Prostate gland (tissue), 2 donors: ENCODE measurements around the gene EEF1AKMT2. TPM values are rescaled to one million over a fixed set of nuclear protein-coding genes. Genes with fewer than 3 reads are reported as not detected.

Experiments used
- DNase-seq: peaks from one replicate; pipeline ENCODE4 v3.0.0-alpha.2; 2019; ENCODE audit warnings: low spot score
- H3K27ac ChIP-seq, 2 donors: fragments of 200-600 bp; sonication (generic); 2 replicates each; pipeline ENCODE4 v1.5.1; 2017 to 2019
- H3K27me3 ChIP-seq: fragments of 200-600 bp; sonication (generic); replicated peaks from 2 replicates; pipeline ENCODE4 v1.5.1; 2019; ENCODE audit not compliant: insufficient read depth
- H3K36me3 ChIP-seq, 2 donors: fragments of 200-600 bp; sonication (generic); 1 replicate in 1 of 2; 2 replicates in 1 of 2; pipeline versions ENCODE4 v1.5.1 to v1.8.1; 2017 to 2019
- H3K4me1 ChIP-seq: fragments of 200-600 bp; sonication (generic); replicated peaks from 2 replicates; pipeline ENCODE4 v1.5.1; 2019
- H3K4me3 ChIP-seq, 2 donors: fragments of 200-600 bp; sonication (generic); 2 replicates each; pipeline ENCODE4 v1.5.1; 2017 to 2019
- H3K9me3 ChIP-seq: fragments of 200-600 bp; sonication (generic); 2 replicates; pipeline ENCODE4 v1.5.1; 2017
- CTCF ChIP-seq, 4 experiments: fragments of 200-600 bp in 2 of 4; fragments of 450-650 bp in 2 of 4; sonication (generic) in 2 of 4; IDR thresholded peaks; 1 replicate in 3 of 4; 2 replicates in 1 of 4; pipeline ENCODE4 v1.5.1; 2016 to 2019; ENCODE audit warnings: antibody characterized with exemption in 4 of 4, mild to moderate bottlenecking in 2 of 4, moderate library complexity in 2 of 4
- POLR2A ChIP-seq: fragments of 450-650 bp; IDR thresholded peaks from one replicate; pipeline ENCODE4 v1.6.1; 2016; ENCODE audit warnings: antibody characterized with exemption, mild to moderate bottlenecking
- POLR2AphosphoS5 ChIP-seq: sonication (generic); formaldehyde crosslinking; IDR thresholded peaks from one replicate; pipeline ENCODE4 v1.6.1; 2017; ENCODE audit warnings: antibody characterized with exemption
- WGBS: methylation state at CpG from one replicate; pipeline ENCODE4 v1.1.5; 2018; 5-methylcytosine and 5-hydroxymethylcytosine counted together
- intact Hi-C: fragments of 100-400 bp; cut with DNase I; formaldehyde crosslinking; loops from one replicate; pipeline ENCODE4 v1.14.2; 2022
- small RNA-seq, 2 donors: library from RNA; depleted of rRNA; stranded (forward); fragments of <200 nt; gene quantifications; one replicate each; pipeline ENCODE3, GENCODE V24; 2016
- total RNA-seq, 2 donors: library from RNA; depleted of rRNA; stranded (reverse); fragments of >200 nt; gene quantifications; one replicate each; pipeline ENCODE4 v1.1.0, GENCODE V29; 2016

Gene EEF1AKMT2
- total RNA-seq, 2 donors from 2014 or later = 15.7 to 20.5 TPM

DNA sequence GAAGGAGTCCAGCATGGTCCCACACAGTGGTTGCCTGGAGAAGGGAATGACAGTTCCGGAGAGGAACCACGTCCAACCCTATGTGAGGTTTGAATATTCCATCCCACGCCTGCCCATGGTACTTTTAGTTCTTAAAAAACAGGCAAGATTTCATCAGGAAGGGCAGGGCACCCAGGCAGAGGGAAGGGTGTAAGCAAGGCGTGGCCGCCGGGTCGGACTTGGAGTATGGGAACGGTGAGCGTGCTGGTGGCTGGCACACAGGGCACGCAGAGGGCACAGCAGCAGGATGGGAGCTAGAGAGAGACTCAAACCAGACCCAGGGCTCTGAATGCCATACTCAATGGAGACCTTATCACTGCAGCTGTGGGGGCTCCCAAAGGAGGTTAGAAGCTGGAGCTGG lies 81.8 kb downstream of the EEF1AKMT2 start:
- 61% methylated on average over 10 of the region's 10 CpGs for WGBS
- no peaks in the 10 kb centered on the region for H3K27me3 ChIP-seq
- no peak for TF ChIP-seq POLR2AphosphoS5
- TF ChIP-seq POLR2A = peak; percentile 41
- TF ChIP-seq CTCF (IDR thresholded peaks at IDR 0.05) = no peak
- H3K27ac ChIP-seq = peak overlapping the region in 1 of 2 donors; percentile 22
- no peaks in the 10 kb centered on the region for H3K36me3 ChIP-seq
- no peaks in the 10 kb centered on the region for H3K9me3 ChIP-seq
- DNase-seq = no peak
- H3K4me1 ChIP-seq = peaks cover 23% of the 10 kb centered on the region
- intact Hi-C loops = no loop called here
- H3K4me3 ChIP-seq = no peak overlapping the region

- intact Hi-C loops = no loop called here
- Histone ChIP-seq H3K9me3 (no peaks in the 10 kb centered on the region), H3K4me1 (peaks cover 23% of the 10 kb centered on the region), H3K4me3 (no peak overlapping the region), H3K36me3 (no peaks in the 10 kb centered on the region), H3K27ac (peak overlapping the region; percentile 12 to 43), H3K27me3 (no peaks in the 10 kb centered on the region)
- TF ChIP-seq POLR2AphosphoS5 (no peak), POLR2A (no peak), CTCF (IDR thresholded peaks at IDR 0.05) (no peak)
- 64% methylated on average over 10 of the region's 11 CpGs for WGBS
- DNase-seq = no peak
Observed at GRCh38 chr10:124708922-124709520, 82.7 kb downstream of the EEF1AKMT2 start.

DNA sequence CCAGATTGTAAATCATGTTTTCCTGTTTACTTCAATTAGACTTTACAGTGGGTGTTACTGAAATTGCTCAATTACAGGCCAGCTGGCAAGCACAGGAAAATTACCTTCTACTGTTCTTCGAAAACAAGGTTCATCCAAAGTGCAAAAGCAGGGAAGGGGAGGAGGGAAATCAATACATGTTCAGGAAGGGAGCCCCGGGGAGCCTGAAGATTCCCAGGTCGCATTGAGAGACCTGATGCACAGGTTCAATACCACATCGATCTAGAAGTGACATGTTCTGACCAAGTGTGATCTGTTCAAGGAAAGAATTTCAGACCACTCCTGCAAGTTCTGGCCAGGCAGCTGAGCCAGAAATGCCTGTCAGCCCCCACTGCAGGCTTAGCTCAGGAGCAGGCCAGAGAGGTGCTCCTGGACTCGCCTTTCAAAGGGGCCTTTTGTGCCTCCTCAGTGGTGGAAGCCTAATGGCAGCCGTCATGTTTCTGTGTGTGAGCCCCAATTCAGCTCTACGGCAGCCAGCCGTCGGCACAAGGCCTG lies 83.4 kb downstream of the EEF1AKMT2 start:
- peak overlapping the region; percentile 12 to 43 for H3K27ac ChIP-seq
- intact Hi-C loops = no loop called here
- 22% methylated on average over 9 of the region's 9 CpGs for WGBS
- H3K27me3 ChIP-seq = no peaks in the 10 kb centered on the region
- H3K36me3 ChIP-seq = no peaks in the 10 kb centered on the region
- DNase-seq = no peak
- H3K4me1 ChIP-seq = peaks cover 23% of the 10 kb centered on the region
- H3K4me3 ChIP-seq = no peak overlapping the region
- H3K9me3 ChIP-seq = no peaks in the 10 kb centered on the region
- TF ChIP-seq POLR2AphosphoS5 = peak; percentile 15
- no peak for TF ChIP-seq CTCF (IDR thresholded peaks at IDR 0.05)

Small RNA genes lying within 50 kb of the gene (small RNA-seq; reads per million reads assigned to genes)
- 0 reads per million in 2 donors for gene RF00019

Other genes starting within 250 kb of the EEF1AKMT2 start
- 100 to 1,000 TPM in 1 of 2 donors, 10 to 100 TPM in 1; 28.9 to 101 TPM for gene FAM53B, start 47.5 kb downstream of the EEF1AKMT2 start, total RNA-seq
- 10 to 100 TPM; 10.6 to 12.5 TPM for gene ABRAXAS2, start 9.9 kb upstream of the EEF1AKMT2 start, total RNA-seq
- 10 to 100 TPM; 17.9 to 28.7 TPM for gene ZRANB1, start 150.2 kb upstream of the EEF1AKMT2 start, total RNA-seq